ENCODE measurements around the gene GPR152.

GPR152 gene, protein sequence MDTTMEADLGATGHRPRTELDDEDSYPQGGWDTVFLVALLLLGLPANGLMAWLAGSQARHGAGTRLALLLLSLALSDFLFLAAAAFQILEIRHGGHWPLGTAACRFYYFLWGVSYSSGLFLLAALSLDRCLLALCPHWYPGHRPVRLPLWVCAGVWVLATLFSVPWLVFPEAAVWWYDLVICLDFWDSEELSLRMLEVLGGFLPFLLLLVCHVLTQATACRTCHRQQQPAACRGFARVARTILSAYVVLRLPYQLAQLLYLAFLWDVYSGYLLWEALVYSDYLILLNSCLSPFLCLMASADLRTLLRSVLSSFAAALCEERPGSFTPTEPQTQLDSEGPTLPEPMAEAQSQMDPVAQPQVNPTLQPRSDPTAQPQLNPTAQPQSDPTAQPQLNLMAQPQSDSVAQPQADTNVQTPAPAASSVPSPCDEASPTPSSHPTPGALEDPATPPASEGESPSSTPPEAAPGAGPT

DNA sequence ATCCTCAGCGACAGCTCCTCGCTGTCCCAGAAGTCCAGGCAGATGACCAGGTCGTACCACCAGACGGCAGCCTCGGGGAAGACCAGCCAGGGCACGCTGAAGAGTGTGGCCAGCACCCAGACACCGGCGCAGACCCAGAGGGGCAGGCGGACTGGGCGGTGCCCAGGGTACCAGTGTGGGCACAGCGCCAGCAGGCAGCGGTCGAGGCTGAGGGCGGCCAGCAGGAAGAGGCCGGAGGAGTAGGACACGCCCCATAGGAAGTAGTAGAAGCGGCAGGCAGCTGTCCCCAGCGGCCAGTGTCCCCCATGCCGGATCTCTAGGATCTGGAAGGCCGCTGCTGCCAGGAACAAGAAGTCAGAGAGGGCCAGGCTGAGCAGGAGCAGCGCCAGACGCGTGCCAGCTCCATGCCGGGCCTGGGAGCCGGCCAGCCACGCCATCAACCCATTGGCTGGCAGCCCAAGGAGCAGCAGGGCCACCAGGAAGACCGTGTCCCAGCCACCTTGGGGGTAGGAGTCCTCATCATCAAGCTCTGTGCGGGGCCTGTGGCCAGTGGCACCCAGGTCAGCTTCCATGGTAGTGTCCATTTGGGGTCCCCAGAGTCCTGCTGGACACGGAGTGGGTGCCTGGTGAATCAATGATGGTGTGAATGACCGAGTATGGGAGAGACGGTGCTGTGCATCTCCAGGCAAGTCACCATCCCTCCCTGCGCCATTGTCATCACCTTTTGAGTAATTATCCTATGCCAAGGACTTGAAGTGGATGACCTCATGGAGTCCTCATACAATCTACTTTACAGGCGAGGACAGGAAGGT, at the start of gene GPR152:
GPR152 (minus strand) TSS at position 589 of the 812 bp plus-strand sequence; CDS start at position 584, 5 bp downstream.
- no peak for DNase-seq (ENCODE audit: low read depth)

DNA sequence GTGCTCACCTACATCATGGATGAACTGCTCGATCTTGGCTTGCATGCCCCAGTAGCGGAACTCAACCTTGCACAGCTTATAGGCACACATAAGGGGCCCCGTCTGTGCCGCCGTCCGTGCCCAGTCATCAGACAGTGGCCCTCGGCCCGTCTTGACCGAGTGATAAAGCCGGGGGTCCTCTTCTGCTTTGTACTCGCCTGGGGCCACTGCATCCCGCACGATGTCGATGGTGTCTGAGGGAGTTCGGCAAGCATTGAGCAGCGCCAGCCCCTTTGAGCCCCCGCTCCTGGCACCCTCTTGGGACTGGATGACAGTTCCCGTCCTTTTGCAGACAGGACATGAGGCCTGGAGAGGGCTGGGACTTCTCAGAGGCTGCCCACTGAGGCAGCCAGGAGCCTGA, 49.3 kb upstream of the GPR152 start:
- no peak for DNase-seq (ENCODE audit: low read depth)

DNA sequence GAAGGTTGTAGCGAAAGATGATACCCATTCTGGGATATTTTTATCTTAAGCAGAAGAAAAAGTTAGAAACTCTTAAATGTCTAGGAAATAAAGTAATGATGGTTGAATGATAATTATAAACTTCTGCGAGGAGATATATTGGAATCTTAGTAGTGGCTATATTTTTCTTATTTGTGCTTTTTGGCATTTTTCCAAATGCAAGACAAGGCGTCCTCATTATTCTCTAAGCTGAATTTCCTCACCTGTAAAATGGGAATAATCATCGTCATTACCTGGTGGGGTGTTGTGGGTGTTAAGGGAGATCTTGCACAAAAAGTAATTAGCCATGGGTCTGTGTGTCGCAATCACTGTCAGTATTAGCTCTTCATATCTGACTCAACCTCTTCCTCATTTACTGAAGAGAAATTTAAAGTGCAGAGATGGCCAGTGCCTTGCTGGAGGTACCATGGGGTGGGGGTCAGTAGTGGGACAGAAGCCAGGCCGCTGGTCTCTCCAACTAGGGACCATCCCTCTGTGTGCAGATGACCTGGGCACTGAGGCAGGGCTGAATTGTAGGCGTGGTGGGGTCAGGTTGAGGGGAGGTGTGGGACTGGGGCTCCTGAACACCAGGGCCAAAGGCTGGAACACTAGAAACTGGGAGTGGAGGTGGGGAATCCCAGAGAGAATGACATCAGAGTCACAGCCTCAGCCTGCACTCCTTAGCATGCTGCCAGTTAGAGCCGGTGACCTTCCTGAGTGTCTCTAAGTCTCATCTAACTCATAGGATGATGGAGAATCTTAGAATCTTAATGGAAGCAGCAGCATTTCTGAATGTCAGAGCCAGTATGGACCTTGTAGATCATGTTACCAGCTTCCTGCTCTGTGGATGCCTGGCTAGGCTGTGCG, 48.5 kb upstream of the GPR152 start:
- DNase-seq (ENCODE audit: low read depth) = no peak

DNA sequence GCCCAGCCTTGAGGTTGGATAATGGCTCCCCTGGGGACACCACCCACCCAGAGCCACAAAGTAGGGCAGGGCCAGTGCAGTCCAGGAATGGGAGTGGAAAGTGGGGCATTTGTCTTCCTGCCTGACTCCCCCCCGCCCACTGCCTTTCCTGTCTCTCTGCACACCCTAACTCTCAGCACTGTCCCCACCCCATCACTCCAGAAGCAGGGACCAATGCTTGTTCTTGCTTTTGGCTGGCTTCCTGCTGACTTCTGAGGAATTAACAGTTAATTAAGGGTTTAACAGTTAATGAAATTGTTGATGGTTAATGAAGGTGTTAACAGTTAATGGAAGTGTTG, 47.9 kb upstream of the GPR152 start:
- DNase-seq (ENCODE audit: low read depth) = no peak

DNA sequence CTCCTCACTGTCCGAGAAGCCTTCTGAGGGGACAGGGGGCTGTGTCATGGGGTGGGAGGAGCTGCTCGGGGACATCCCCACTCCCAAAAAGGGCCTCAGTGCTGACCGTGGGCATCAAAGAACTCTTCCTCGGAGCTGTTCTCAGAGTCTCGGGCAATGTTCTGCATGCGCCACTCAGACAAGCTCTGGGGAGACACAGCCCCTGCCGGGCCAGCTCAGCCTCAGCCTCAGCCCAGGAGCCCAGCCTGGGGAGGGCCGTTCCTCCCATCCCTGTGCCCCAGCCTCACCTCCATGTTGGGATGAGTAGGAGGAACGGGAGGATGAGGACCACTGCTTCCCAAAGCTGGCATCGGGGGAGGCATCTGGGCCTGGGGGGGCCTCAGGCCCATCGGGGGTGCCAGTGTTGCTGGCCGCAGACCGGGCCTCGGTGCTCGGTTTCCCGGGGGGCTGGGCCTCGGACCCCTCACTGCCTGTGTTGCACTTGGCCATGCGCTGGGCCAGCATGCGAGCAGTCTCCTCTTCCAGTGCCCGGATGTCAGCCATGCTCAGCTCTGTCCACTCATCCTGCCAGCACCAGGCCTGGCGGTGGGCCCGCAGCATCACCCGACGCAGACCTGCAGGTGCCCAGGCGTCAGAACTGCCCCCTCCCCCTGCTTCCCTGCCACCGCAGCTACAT, 47.4 kb upstream of the GPR152 start:
- no peak for DNase-seq (ENCODE audit: low read depth)

DNA sequence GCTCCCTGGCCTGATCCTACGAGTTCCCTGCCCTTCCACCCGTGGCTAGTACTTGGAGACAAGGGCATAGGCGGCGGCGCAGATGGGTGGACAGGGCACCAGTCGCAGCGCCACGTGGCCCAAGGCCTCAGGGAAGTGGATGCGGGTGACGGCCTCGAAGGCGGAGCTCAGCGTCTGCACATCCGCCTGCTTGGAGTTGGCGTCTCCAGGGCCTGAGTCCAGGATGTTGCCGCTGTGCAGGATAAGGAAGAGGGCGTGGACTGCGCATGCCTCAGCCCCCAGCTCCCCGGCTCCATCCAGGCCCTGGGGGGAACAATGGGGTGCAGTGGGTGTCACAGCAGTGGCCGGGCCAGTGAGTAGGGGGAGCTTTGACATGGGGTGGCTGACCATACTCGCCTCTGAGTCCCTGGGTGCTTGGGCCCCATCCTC, 46.0 kb upstream of the GPR152 start:
- no peak for DNase-seq (ENCODE audit: low read depth)

DNA sequence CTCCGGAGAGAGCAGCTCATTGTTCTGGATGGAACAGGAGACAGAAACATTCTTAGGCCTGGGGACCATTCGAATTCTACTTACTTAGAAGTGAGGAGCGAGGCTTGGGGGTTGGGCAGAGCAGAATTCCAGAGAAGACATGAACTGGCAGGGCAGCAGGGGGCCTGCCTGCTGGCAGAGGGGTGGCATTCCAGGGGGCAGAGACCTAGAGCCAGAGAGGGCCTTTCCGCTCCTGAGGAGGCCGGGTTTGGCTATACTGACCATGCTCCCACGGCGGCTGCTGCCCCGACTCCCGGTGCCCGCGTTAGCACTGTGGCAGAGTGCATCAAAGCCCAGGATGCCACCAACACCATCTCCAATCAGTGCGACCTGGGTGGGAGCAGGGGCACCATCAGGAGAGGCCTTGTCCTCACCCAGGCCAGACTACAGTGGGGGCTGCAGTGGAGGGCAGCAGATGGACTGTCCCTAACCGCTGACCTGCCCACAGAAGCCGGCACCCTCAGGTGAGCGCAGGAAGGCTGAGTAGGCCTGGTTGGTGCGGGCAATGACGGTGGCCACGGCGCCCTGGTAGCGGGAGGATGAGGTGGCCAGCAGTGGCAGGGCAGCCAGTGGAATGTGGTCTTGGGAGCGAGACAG, 45.2 kb upstream of the GPR152 start:
- no peak for DNase-seq (ENCODE audit: low read depth)

DNA sequence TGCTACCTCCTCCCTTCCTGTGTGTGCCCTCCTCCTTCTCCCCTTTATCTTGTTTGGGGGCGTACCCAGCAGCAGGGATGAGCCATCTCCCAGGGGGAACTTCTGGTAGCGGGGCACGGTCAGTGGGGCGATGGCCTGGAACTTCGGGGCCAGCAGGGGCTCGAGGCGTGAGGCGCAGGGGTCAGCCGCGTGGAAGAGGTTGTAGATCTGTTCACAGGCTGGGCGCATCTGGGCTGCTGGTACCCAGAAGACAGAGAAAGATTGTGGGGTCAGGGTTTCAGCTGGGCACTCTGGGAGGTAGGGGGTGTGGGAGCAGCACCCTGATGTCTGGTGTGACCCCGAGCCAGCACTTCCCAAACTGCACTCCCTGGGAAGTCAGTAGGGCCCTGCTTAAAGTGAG, 43.6 kb upstream of the GPR152 start:
- no peak for DNase-seq (ENCODE audit: low read depth)

DNA sequence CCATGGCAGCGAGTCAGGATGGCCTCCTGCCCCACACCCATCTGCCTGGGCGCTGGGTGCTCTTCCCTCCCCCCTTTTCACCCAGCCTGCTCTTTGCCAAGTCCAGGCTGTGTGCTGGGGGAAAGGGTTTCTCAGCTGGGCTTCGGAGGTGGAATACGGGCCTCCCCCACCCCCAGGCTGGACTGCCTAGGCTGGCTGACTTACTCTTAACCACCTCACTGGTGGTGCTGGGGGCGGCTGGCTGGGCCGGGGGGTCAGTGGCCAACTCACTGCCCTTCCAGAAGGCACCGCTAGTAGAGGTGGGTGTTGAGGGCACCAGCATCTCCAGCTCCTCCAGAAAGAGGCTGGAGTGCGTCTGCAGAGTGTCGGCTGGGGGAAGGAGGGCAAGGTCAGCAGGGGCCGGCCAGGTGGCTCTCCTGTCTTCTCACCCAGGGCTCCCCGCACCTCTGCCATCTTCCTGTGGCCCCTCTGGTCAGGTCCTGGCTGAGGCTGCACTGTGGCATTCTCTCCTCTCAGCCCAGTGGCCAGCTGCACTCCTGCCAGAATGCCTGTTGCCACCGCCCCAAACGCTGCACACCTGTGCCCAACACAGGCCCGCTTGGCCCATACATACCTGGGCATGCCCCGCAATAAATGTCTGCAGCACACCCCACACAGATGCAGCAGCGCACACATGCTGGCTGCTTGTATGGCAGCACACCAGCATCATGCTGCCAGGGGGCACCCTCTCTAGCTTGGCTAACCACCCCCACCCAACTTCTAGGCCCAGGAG, 42.9 kb upstream of the GPR152 start:
- DNase-seq (ENCODE audit: low read depth) = no peak

DNA sequence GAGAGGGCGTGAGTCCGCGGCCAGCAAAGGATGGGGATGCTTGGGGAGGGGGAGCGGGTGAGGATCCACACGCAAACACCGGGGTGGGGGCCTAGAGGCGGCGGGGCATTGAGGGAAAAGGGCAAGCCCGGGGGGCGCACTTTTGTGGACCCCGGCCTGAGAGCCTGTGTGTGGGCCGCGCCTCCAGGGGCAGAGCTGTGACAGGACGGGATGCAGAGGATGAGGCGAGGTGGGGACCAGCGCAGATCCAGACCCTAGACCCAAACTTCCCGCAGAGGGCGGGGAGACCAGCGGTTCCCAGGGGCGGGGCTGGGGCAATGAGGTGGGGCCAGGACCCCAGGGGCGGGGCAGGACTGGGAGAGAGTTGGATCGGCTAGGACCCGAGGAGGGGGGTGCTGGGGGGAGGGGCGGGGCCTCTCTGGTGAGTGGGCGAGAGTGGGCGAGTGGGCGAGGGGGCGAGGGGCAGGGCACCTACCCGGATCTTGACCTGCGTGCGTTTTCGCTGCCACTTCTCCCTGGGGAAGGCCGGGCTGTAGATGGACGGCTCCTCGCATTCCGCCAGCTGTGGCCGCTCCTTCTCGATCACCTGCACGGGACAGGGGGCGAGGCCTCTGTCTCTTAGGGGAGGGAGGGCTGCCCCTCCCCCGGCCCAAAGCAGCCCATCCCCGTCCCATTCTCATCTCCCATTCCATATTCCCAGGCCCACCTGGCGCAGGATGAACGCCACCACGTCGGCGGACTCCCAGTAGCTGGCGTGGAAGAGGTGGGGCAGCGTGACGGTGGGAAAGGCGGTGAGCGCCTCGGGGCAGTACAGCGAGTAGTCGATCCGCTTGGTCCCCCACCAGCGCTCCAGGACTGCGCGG, 42.1 kb upstream of the GPR152 start:
- no peak for DNase-seq (ENCODE audit: low read depth)

DNA sequence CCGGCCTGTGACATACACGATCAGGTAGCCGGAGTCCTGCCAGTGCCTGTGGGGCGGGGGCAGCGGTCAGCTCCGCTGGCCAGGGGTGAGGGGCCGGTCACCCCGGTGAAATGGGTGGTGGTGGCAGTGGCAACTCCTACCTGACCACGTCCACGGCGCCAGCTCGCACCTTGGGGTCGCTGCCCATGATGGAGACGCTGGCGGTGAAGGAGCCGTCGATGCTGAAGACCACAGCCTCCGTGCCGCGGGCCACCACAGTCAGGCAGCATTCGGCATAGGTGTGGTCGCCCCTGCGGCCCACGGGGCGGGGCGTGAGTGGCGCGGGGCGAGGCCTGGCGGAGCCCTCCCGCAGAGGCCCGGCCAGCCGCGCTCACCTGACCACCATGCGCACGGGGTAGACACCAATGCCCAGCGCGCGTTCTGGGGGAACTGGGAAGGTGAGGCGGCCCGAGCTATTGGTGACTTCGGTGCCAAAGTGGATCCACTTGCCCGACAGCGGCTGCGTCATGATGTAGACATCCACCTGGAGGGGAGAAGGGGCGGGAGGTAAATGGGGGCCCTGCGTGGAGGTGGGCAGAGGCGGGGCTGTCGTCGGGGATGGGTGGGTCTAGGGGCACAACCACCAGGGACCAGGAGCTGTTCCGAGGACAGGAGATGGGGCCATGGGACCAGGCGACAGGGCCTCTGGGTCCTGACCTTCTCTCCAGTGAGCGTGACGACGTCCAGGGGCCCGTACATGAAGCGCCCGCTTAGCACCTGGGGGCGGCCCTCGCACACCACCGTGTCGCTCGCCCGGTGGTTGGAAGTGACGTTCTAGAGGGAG, 41.2 kb upstream of the GPR152 start:
- DNase-seq (ENCODE audit: low read depth) = no peak

DNA sequence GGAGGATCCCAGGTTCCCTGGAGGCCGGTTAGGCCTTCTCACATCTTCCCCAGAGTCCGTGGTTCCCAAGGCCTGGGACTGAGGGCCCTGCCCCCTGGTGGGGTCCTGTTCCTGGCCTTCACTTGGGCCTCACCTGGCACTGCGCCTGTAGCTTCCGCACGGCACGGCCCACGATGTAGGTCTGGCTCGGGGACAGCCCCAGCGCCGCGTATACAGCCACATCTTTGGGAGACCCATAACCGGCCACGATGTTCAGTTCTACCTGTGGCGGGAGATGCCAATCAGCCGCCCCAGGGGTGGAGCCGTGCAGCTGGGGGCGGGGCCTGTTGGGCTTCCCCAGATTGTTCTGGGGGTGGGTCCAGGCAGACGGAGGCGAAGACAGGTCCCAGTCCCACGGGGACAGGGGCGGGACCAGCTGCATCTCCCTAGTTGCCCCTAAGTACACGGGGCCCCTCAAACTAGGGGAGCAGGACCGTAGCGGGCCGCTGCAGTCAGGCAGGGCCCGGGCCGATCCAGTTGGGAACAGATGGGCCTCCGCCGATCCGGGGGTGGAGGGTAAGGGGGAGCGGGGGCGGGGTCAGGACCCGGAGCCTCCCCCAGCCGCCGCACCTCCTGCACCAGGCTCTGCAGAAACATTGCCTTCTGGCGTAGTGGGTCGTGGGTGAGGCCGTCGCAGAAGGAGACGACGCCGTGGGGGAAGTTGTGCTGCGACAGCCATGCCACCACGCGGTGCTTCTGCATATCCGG, 40.4 kb upstream of the GPR152 start:
- no peak for DNase-seq (ENCODE audit: low read depth)

DNA sequence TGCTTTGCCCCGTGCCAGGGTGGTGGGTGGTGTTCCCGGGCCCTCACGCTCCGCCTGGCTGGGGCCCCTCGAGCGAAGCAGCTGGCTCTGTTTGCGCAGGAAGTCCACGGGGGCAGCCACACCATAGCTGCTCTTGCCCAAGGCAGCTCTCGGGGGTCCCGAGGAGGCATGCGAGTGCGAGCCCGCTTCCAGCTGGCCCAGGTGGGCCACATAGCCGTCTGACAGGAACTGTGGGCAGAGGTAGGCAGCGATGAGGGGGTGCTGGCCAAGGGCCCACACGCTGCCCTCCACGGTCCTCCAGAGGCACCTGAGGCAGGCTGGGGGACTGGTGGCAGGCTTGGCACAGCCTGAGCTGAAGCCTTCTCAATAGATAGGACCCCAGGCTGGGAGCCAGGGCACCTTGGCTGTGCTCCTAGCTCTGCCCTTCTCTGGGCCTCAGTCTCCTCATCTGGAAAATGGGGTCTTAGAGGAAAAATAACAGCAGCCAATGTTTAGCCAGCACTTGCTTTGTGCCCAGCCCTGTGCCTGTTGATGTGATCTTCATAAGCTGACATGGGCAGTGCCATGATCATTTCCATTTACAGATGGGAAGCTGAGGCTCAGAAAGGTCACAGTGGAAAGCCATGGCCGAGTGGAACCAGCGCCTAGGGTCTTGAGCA, 39.7 kb upstream of the GPR152 start:
- DNase-seq (ENCODE audit: low read depth) = no peak

DNA sequence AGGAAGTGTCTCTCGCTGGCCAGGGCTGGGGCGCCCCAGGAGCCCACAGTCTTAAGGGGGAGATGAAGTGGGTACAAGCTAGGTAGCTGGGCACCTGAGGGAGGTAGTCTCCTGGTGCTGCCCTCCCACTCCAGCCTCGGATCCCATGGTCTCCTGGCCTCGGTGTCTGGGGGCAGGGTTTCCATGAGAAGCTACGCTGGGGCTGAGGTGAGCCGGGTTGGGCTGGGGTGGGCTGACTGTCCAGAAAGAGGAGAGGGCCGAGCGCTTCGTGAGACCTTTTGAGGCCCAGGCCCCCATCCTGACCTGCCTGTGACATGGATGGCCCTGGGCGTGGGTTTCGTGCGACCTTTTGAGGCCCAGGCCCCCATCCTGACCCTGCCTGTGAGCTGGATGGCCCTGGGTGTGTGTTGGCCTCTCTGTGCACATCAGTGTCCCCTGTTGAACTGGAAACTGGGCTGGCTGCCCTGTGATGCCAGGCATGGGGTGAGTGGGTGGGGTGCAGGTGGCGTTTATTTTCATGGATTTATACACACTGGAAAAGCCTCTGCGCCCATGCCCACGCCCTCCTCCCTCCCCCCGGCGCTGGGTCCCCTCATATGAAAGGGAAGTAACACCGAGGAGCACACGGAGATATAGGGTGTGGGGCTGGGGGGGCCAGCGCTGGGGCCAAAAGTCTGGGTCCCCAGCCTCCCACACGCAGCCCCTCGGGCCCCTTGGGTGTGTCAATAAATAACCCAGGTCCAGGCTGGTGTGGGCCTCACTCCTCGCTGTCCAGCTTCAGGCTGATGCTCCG, 38.9 kb upstream of the GPR152 start:
- DNase-seq (ENCODE audit: low read depth) = no peak

DNA sequence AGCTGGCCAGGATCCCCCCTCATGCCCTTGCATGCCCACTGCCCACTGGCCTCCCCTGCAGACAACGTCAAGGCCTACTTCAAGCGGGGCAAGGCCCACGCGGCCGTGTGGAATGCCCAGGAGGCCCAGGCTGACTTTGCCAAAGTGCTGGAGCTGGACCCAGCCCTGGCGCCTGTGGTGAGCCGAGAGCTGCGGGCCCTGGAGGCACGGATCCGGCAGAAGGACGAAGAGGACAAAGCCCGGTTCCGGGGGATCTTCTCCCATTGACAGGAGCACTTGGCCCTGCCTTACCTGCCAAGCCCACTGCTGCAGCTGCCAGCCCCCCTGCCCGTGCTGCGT, 38.2 kb upstream of the GPR152 start:
- DNase-seq (ENCODE audit: low read depth) = no peak

DNA sequence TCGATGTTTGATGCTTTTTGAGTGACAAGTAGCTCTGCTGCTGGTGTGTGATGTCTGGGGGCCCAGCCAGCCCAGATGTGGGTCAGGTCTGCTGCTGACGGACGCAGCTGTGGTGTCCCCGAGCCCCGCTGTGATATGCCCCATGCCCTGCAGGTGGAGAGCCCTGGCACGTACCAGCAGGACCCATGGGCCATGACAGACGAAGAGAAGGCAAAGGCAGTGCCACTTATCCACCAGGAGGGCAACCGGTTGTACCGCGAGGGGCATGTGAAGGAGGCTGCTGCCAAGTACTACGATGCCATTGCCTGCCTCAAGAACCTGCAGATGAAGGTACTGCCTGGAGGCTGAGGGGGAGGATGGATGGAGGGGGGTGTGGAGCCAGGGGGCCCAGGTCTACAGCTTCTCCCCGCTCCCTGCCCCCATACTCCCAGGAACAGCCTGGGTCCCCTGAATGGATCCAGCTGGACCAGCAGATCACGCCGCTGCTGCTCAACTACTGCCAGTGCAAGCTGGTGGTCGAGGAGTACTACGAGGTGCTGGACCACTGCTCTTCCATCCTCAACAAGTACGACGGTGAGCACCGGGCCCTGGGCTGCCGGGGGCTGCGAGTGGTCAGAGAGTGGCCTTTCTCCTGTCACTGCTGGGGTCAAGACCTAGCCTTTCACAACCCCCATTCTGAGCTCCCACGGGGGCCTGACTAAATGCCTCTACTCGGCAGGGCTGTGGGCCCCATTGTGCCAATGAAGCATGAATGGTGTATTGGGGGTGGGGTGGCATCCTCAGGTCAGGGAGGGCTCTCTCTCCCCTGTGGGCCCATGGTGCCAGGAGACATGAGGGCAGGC, 37.6 kb upstream of the GPR152 start:
- no peak for DNase-seq (ENCODE audit: low read depth)

Data from stimulated activated CD4-positive, alpha-beta T cell treated with anti-CD3 and anti-CD28 coated beads, Interleukin-2, amount 100 ng/mL, for 4 hours (primary cell).